CD4-positive, alpha-beta T cell treated with Interleukin-17A for 4 hours (primary cell): ENCODE measurements around the gene VPS35.
"Not testable (repeated sequence)": the region's sequence is repeated elsewhere in the genome, so short reads cannot be mapped to it uniquely, and the experiment has no call there.

Experiments
- DNase-seq: peaks from one replicate; pipeline ENCODE4 v3.0.0-alpha.2; 2020; ENCODE audit warnings: mixed read lengths

VPS35 gene

DNA sequence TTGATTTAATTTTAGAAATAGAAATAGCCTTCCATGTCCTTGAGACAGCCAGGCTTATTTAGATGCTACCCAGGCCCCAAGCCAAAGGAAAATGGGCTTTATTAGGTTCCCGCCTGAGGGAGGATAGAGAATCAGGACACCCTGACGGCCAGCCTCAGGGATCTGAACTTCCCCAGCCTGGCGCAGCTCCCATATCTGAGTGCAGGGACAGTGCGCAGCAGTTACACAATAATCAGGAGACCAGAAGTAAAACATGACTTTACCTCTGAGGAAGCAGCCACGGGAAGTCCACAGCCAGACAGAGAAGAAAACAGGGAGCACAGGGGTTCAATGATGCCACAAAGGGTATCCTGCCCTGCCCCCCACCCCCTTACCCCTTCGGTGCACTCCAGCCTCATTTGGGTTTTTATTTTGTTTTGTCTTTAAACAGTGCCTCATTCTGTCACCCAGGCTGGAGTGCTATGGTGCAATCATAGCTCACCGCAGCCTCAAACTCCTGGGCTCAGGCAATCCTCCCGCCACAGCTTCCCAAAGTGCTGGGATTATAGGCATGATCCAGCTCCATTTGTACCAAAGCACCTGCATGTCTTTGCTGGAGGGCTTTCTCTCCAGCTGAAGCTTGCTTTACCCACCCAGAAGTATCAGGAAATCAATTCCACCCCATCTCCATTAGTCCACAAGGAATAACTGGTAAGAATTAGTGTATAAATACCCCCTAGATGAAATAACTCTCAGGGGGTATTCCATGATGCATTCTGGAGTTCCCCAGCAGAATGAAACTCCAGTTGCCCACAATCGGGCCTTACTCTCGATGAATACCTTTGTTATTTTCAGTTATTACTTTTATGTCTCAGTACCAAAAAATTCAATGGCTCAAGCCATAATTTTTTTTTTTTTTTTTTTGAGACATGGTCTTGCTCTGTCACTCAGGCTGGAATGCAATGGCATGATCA is 22.4 kb upstream of the VPS35 start:
- DNase-seq = no peak

DNA sequence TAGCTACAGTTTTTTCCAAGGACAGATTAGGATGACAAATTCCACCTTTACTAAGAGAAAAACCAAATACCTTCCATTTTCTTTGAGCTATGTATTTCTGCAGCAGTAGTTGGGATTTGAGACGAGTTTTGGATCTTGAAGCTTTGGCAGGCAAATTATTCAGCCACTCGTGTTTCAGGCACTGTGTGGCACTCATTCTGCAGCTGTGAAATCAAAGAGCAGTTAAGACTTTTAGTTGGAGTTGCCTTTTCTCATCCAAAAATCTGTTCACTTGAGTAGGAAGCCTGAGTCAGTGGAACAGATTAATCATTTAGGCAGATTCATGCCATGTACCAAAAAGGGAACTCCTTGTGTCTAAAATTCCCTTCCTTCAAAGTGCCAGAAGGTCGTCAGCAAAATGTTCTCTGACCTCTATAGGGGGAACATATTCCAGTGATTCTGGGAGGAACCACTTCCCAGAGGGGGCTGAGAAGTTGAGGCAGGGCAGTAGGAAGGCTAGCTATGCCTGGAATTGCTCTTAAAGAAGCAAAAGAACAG is 20.6 kb upstream of the VPS35 start:
- DNase-seq = no peak

DNA sequence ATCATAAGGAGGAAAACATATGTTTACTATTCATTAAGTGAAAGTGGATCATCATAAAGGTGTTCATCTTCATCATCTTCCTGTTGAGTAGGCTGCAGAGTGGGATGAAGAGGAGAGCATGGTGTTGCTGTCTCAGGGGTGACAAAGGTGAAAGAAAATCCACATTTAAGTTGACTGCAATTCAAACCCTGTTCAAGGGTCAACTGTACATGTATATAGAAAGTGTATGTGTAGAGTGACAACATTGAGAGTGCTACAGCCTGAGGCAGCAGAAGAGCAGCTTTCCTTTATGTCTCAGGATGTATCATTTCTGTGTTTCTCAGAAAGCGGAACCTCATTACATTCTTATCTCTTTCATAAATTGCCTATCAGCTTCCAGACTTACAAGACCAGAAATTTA is 17.7 kb upstream of the VPS35 start:
- no peak for DNase-seq

DNA sequence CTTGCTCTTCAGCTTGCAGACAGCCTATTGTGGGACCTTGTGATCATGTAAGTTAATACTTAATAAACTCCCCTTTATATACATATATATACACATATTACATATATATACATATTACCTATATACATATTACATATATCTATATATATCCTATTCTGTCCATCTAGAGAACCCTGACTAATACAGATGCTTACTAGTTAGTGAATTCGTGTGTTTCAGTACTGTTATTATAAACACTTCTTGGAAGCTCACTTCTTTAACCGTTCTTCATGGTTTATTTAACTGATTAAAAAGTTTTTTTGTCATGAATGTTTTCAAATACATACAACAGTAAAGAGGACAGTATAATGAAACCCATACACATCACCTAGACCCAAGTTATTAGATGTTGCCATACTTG is 13.1 kb upstream of the VPS35 start:
- DNase-seq = no peak

DNA sequence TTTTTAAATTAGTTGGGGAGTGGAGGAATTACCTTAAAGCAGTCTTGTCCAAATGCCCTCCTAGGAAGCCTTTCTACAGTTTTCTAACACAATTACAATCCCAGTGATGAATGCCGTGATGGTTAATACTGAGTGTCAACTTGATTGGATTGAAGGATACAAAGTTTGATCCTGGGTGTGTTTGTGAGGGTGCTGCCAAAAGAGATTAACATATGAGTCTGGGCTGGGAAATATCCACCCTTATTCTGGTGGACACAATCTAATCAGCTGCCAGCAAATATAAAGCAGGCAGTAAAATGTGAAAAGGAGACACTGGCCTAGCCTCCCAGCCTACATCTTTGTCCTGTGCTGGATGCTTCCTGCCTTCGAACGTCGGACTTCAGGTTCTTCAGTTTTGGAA is 12.6 kb upstream of the VPS35 start:
- no peak for DNase-seq

DNA sequence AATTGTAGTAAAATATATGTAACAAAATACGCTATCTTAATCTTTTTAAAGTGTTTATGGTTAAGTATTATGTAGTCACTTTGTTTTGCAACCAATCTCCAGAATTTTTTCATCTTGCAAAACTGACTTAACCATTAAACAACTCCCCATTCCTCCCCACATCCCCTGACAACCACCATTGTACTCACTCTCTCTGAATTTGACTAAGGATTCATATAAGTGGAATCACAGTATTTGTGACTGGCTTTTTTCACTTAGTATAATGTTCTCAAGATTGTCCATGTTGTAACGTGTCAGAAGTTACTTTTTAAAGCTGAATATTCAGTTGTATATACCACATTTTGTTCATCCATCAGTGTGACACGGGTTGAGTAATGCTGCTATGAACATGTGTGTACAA is 11.1 kb upstream of the VPS35 start:
- no peak for DNase-seq

DNA sequence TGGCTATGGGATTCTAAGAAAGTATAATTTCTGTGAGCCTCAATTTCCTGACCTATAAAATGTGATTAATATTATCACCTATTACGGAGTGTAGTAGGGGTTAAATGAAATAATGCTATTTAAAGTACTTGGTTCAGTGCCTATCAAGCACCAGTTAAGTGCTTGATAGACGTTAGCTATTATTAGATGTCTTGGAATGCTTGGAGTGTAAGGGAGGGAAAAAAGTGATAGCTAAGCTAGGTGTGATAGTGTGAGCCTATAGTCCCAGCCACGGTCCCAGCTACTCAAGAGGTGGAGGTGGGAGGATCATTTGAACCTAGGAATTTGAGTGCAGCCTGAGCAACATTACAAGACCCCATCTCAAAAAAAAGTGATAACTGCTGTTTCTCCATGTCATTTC is 8.0 kb upstream of the VPS35 start:
- DNase-seq = no peak

DNA sequence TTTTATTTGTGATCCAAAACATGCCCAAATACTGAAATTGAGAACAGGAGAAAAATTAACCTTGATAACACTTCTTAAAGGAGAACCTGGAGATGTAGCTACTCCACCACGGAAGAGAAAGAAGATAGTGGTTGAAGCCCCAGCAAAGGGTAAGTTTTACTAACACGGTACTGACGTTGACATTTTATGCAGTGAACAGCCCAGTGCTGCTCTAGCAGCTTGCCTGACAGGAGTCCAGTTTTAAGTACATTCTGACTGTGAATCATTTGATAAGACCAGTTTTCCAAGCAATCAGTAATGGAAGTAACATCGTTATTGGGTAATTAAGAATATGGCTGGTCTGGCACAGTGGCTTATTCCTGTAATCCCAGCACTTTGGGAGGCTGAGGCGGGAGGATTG is 7.0 kb upstream of the VPS35 start:
- no peak for DNase-seq

DNA sequence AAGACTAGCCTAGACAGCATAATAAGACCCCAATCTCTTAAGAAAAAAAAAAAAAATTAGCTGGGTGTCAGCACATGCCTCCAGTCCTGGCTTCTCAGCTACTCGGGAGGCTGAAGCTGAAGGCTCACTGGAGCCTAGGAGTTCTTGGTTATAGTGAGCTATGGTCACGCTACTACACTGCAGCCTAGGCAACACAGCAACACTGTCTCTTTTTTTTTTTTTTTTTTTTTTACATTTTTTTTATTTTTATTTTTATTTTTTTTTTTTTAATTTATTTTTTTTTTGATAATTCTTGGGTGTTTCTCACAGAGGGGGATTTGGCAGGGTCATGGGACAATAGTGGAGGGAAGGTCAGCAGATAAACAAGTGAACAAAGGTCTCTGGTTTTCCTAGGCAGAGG is 4.6 kb upstream of the VPS35 start:
- DNase-seq = no peak

DNA sequence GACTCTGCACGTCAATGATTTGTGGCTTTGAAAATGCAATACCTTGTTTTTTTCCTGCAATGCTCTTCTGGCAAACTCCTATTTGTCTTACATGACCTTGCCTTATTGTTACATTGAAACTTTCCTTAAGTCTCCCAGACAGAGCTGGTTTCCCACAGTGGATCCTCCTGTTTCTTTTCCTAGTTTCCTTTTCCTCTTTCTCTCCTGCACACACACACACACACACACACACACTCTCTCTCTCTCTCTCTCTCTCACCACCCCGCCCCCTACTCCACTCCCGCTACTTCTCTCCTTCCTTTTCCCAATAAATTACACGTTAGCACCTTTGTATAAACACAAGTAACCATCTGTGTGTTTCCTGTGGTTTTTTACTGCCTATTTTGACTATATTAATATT is 2.7 kb upstream of the VPS35 start:
- no peak for DNase-seq

DNA sequence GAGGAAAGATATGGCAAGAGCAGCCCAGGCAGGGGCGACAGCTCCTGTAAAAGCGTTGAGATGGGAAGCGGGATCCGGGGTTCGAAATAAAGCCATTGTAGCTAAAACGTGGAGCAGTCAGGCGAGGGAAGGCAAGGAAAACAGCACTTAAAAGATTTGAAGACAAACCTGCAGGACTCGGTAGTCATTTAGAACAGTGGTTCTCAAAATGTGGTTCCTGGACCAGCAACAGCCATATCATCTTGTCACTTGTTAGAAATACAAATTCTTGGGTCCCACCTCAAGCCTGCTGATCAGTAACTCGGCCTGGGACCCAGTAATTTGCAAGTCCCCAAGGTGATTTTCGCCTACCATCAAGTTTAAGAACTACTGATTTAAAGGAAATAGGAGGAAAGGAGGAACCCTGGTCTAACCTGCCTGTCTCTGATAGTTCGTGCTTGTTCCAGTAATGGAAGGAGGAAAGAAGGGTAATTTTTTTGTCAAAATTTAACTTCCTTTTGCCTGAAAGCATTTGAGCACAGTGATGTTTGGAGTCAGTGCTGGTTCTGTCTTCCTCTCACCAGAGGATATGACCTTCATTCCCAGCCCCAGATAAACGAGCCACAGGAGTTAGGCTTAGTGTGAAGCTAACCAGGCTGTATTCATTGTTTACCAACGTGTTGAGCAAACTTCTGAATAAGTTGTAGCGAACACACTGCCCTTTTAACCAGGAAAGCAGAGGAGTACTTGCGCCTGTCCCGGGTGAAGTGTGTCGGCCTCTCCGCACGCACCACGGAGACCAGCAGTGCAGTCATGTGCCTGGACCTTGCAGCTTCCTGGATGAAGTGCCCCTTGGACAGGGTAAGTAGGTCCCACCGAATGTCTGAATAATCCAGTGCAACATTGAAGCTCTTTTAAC is 1.6 kb upstream of the VPS35 start:
- no peak for DNase-seq

DNA sequence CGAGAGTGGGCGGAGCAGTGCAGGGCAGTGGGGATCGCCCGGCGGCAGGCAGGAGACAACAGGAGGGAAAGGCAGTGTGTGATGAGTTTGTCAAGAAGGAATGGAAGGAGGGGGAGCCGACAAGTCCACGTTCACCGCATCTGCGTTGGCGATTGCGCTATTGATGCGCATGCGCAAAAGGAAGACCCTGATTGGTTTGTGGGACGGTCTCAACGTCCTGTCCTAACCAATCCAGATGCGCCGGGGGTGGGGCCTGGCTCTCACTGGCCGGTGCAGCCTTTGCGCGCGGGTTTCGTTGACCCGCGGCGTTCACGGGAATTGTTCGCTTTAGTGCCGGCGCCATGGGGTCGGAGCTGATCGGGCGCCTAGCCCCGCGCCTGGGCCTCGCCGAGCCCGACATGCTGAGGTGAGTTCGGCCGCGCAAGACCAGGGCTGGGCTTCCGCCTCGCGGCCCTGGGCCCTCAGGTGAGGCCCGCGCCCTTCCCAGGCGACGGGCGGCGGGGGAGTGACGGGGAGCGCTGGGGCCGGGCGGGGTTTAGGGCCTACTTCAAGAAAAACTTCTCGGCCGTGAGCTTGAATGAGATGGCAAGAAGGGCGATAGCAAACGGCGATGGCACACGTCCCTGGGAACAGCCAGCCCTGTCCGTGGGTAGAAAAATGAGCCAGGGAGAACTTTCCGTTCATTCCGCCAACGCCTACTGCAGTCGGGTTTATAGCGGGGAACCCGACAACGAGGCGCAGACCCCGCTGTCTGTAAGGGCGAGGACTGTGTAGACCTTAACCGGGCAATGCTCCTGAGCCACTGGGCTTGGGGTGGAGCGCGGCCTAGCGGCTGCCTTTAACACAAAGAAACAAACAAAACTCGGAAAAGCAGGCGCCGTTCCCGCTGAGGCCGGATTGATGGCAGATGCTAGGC is 645 bp upstream of the VPS35 start, which contains the start of gene ORC6:
ORC6 (plus strand) TSS at position 295 of the 916 bp plus-strand sequence; CDS start at position 342, 47 bp downstream.
- DNase-seq = peak; percentile 98

DNA sequence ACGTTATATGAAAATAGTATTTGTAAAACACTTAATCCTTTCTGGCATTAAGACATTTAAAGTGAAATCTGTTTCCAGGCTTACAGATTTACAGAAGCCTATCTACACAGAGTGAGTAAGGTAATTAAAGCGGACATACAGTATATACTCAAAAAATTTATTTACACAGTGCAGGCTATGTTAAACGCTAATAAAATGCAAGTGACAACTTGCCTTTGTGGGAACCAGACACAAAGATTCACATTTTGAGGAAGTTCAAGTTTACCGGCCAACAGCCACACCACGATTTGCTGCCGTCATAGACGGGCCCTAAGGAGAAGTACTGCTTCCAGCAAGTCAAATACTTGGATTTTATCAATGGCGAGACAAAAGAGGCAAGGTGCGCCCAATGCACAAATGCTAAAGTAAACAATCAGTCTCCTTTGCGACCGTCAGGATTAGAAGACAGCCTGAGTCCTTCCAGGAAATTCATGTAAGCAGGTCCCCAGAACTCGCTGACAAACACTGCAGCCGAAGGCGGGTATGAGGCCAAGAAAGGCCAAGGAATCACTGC is 801 bp downstream of the VPS35 start:
- DNase-seq = no peak

DNA sequence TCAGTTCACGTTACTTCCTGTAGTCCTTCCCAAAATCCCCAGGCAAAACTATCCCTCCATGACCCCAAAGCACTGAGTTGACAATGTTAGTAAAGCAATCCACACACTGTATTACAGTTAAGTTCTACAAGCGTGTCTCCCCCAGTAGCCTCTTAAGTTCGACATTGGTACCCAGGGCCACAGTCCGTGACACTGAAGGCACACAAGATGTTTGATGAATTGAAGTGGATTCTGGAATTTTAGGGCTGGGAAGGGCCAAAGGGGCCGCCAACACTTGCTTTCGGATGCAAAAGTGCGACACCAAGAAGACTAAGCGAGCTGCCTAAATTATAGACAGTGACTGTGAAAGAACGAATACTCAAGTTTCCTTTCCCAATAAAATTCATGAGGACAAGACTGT is 1.5 kb downstream of the VPS35 start:
- no peak for DNase-seq

DNA sequence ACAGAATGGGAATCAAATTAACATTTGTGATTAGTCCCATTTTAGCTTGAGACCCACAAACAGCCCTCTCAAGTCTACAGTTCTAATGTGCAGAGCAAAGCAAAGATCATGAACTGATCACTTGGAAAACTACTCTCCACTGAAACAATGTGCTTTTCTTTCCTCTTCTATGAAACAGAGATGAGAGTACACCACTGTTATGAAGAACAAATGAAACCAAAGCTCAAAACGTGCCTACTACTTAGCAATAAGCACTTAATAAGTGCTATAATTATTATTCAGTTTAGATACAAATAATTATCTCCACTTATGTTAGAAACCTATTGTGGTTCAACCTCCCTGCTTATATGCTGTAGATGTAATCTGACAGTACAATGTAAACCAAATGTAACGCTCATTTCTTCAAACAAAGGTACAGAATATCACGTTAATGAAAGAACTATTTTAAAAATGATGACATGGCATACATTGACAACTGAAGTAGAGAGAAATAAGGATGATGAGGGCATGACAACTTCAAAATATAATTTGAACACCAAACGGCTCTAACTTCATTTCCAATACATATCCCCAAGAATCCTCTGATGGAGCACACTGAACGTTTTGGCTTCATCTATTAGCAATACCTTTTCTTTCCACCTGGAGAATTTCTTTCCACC is 2.0 kb downstream of the VPS35 start:
- no peak for DNase-seq

DNA sequence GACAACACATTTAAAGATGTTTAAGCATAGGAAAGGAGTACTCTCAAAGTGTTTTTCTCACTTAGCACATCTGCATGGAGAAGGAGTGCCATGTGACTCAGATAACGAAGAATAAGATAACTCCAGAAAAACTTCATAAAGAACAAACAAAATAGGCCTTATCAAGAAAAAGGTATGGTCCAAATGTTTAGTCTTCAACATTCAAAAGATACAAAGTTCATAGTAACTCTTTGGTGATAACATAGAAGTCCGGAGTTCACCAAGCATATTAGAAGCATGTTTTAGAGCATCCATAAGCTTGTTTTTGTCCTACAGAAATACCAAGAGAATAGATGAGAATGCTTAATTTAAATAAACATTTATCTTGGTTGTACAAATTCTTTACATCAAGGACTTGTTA is 7.1 kb downstream of the VPS35 start:
- not testable (repeated sequence) for DNase-seq

DNA sequence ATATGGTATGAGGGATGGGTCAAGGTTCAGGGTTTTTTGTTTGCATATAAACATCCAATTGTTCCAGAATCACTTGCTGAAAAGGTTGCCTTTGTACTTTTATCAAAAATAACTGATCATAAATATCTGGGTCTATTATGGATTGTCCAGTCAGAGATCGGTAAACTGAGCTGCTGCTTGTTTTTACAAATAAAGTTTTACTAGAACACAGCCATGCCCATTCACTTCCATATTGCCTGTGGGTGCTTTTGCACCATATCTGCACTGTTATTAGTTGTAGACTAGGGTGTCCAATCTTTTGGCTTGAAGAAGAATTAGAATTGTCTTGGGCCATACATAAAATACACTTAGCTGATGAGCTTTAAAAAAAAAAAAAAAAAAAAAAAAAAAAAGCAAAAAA is 11.0 kb downstream of the VPS35 start:
- not testable (repeated sequence) for DNase-seq

DNA sequence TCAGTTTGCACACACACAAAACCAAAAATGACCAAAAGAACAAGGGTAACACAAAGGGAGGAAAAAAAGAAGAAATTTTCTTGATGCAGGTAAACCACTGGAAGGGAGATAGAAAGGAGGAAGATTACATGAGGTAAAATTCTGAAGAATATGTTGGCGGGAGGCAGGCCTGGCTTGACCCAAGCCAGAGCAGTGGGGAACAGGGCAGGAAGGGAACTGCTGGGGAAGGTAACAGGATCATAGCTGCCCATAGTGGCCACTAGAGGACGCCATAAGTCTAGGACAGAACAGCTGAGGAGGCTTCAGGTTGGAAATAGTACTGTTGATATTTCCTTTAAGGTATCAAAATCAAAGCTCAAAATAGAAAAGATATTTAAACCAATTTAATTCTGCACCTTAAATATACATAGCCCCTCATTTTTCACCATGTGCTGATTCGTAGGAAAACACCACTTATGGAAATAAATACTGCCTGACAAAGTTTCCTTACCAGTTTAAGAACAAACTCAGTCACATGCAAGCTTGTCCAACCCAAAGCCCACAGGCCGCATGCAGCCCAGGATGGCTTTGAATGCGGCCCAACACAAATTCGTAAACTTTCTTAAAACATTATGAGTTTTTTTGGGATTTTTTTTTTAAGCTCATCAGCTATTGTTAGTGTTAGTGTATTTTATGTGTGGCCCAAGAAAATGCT is 15.5 kb downstream of the VPS35 start:
- peak; percentile 53 for DNase-seq

DNA sequence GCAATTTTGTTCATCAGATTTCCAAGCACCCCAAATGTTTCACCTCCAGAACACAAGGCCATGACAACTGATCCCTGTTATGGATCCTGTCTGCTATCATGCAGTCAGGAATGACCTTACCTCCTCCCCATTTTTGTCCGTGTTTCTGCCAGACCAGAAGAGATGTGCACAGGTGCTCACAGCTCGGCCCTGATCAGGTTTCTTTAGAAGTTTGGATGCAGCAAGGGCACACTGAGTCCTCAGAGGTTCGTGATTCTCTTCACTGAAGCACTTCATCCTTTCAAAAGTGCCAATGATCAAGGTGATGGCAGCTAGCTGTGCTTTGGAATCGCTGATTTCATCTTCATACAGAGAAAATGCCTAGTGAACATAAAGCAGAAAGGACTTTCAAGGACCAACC is 26.9 kb downstream of the VPS35 start:
- DNase-seq = no peak

DNA sequence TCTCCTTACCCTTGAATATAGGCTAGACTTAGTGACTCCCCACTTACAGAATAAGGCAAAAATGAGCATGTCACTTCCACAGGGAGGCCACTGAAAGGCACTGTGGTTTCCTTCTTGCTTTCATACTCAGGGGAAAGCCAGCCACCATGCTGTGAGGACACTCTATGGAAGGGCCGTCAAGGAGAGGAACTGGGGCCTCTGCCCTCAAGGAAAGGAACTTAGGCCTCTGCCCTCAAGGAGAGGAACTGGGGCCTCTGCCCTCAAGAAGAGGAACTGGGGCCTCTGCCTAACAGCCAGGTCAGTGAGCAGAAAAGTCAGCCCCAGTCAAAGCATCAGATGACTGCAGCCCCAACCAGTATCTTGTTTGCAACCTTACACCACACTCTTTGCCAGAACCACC is 30.1 kb downstream of the VPS35 start:
- no peak for DNase-seq

DNA sequence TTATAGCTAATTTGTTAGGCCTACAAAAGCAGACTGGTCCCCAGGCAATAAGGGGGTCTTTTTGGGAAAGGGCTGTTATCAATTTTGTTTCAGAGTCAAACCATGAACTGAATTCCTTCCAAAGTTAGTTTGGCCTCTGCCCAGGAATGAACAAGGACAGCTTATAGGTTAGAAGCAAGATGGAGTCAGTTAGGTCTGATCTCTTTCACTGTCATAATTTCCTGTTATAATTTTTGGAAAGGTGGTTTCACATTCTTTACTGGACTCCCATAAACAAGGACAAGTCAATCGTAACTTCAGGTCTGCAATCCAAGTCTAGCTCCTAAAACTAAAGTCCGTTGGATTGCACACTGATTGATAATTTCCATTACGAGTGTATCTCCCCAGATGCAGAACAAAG is 37.7 kb downstream of the VPS35 start:
- no peak for DNase-seq
